ENCODE measurements around the gene IGLL5.

- TF ChIP-seq POLR2A (IDR thresholded peaks at IDR 0.05): no peak
- TF ChIP-seq CTCF (IDR thresholded peaks at IDR 0.05): no peak
Observed at GRCh38 chr22:22856364-22856763, 31.3 kb upstream of the IGLL5 start.

Measured in uterus (tissue), 2 donors.